Kidney (tissue), 14 donors: ENCODE data around the gene CUEDC2. TPM values are rescaled to one million over a fixed set of nuclear protein-coding genes. Genes with fewer than 3 reads are reported as not detected.
A peak's percentile ranks its signal among the peaks of the same experiment; 100 is the strongest.
"Not testable (repeated sequence)": the region's sequence is repeated elsewhere in the genome, so short reads cannot be mapped to it uniquely, and the experiment has no call there.

ENCODE experiments used
- DNase-seq, 5 donors: peaks; one replicate each; pipeline ENCODE4 v3.0.0-alpha.2; 2013 to 2020
- FAIRE-seq: peaks from 2 replicates; lab custom pipeline; 2012; peaks lifted over from hg19 to GRCh38; lab: Jason Lieb, UNC
- H3K27ac ChIP-seq, 2 donors: one replicate each; pipeline ENCODE4 v1.7.0; 2013; ENCODE audit warnings: low read depth in 2 of 2, low read length in 2 of 2, inconsistent platforms in 1 of 2
- H3K27me3 ChIP-seq: one replicate; pipeline ENCODE4 v1.7.1; 2013; ENCODE audit warnings: low read length, inconsistent platforms; ENCODE audit not compliant: control insufficient read depth, insufficient read depth
- H3K36me3 ChIP-seq, 3 donors: one replicate each; pipeline versions ENCODE4 v1.7.0 to v1.7.1; 2013; ENCODE audit warnings: low read length in 3 of 3, control low read depth in 1 of 3, inconsistent platforms in 1 of 3; ENCODE audit not compliant: insufficient read depth in 3 of 3, control insufficient read depth in 2 of 3
- H3K4me1 ChIP-seq, 3 donors: one replicate each; pipeline versions ENCODE4 v1.7.0 to v1.7.1; 2013; ENCODE audit warnings: low read length in 3 of 3, inconsistent platforms in 1 of 3, low read depth in 1 of 3; ENCODE audit not compliant: control insufficient read depth in 2 of 3, insufficient read depth in 2 of 3
- H3K4me3 ChIP-seq, 3 donors: one replicate each; pipeline versions ENCODE4 v1.7.0 to v1.8.1; 2013; ENCODE audit warnings: low read length in 3 of 3, control low read depth in 1 of 3, inconsistent platforms in 1 of 3
- H3K9ac ChIP-seq, 3 donors: one replicate each; pipeline versions ENCODE4 v1.7.0 to v1.7.1; 2013; ENCODE audit warnings: low read length in 3 of 3, control low read depth in 1 of 3, inconsistent platforms in 1 of 3
- H3K9me3 ChIP-seq, 3 donors: one replicate each; pipeline versions ENCODE4 v1.7.0 to v1.7.1; 2013; ENCODE audit warnings: low read length in 3 of 3, control low read depth in 1 of 3, inconsistent platforms in 1 of 3; ENCODE audit not compliant: control insufficient read depth in 2 of 3, insufficient read depth in 1 of 3
- CTCF ChIP-seq: IDR thresholded peaks from 3 replicates; pipeline ENCODE4 v1.5.1; 2012; ENCODE audit warnings: mild to moderate bottlenecking, moderate library complexity, borderline replicate concordance; ENCODE audit not compliant: insufficient read depth; ENCODE audit errors: extremely low read depth
- intact Hi-C: fragments of 100-400 bp; cut with DNase I; formaldehyde crosslinking; loops from one replicate; pipeline ENCODE4 v1.11.1; 2022
- polyA plus RNA-seq: library from polyadenylated mRNA; stranded (reverse); fragments of 350-450 nt; fragmentation: Illumina TruSeq; extraction: RNeasy Lipid Tissue Mini Kit (QIAGEN cat#74804); gene quantifications from one replicate; pipeline ENCODE4 v1.2.3, GENCODE V29; 2014; ENCODE audit warnings: low read depth, low replicate concordance; ENCODE audit not compliant: insufficient read depth
- total RNA-seq: library from RNA; stranded (reverse); fragmentation: NEBNext Ultra II Directional; extraction: Animal tissue kit (Norgen Biotek cat#: 25700); gene quantifications from one replicate; pipeline ENCODE4 v1.2.1, GENCODE V29; 2021
- donor health status: control.
- donor health status: control.
- donor health status: control.
- donor health status: control.
- donor health status: control.
- donor health status: DM: yes; HTN: yes; CAD: no.
- donor health status: Normal renal cell carcinoma (clear cell type).

The CUEDC2 gene
- total and polyA plus RNA-seq, 2 donors from 2014 or later, result 50.9 to 117 TPM

- TF ChIP-seq CTCF, result no peak
- no peaks in the 10 kb centered on the region for H3K9me3 ChIP-seq
- no peak overlapping the region for H3K9ac ChIP-seq
- peaks cover 0 to 4% (median 0%) of the 10 kb centered on the region in 3 donors for H3K4me1 ChIP-seq
- no peak overlapping the region for H3K4me3 ChIP-seq
- intact Hi-C loops, result no loop called here
- H3K36me3 ChIP-seq, result peaks cover 0 to 7% (median 2%) of the 10 kb centered on the region in 3 donors
- no peak overlapping the region for H3K27ac ChIP-seq
- no peaks in the 10 kb centered on the region for H3K27me3 ChIP-seq
- FAIRE-seq (no peak), DNase-seq (peak in 2 of 5 donors; percentile 18 to 43)
These were observed 26.3 kb upstream of the CUEDC2 start for GRCh38 chr10:102458656-102459055.

GRCh38 chr10:102457591-102458150, 25.3 kb upstream of the CUEDC2 start:
- Histone ChIP-seq H3K4me1 (peaks cover 0 to 7% (median 0%) of the 10 kb centered on the region in 3 donors), H3K27ac (no peak overlapping the region), H3K36me3 (peaks cover 0 to 7% (median 2%) of the 10 kb centered on the region in 3 donors), H3K9me3 (no peaks in the 10 kb centered on the region), H3K27me3 (no peaks in the 10 kb centered on the region), H3K9ac (no peak overlapping the region), H3K4me3 (no peak overlapping the region)
- intact Hi-C loops, result no loop called here
- TF ChIP-seq CTCF, result no peak
- DNase-seq (no peak), FAIRE-seq (no peak)

GRCh38 chr10:102455893-102456471, 23.6 kb upstream of the CUEDC2 start:
- H3K27me3 ChIP-seq, result no peaks in the 10 kb centered on the region
- no peak overlapping the region for H3K27ac ChIP-seq
- peaks cover 0 to 15% (median 0%) of the 10 kb centered on the region in 3 donors for H3K4me1 ChIP-seq
- DNase-seq (no peak), FAIRE-seq (no peak)
- H3K4me3 ChIP-seq, result no peak overlapping the region
- H3K9ac ChIP-seq, result no peak overlapping the region
- intact Hi-C loops, result no loop called here
- peaks cover 0 to 7% (median 2%) of the 10 kb centered on the region in 3 donors for H3K36me3 ChIP-seq
- TF ChIP-seq CTCF, result no peak
- no peaks in the 10 kb centered on the region for H3K9me3 ChIP-seq

- intact Hi-C loops, DNase-seq, H3K27me3 ChIP-seq, H3K27ac ChIP-seq, FAIRE-seq, H3K36me3 ChIP-seq, H3K9me3 ChIP-seq, H3K9ac ChIP-seq, H3K4me3 ChIP-seq: not testable (repeated sequence)
- H3K4me1 ChIP-seq, result peaks cover 0 to 11% (median 0%) of the 10 kb centered on the region in 3 donors
These were observed 22.5 kb upstream of the CUEDC2 start for GRCh38 chr10:102454662-102455487.
